ENCODE data around the gene ZNF326. TPM values are rescaled to one million over a fixed set of nuclear protein-coding genes. Genes with fewer than 3 reads are reported as not detected.
"Not testable (repeated sequence)": the region's sequence is repeated elsewhere in the genome, so short reads cannot be mapped to it uniquely, and the experiment has no call there.

Gene ZNF326
- total and polyA plus RNA-seq, 2 of the 8 experiments (the other 6 are each of a cell fraction or from before 2014, with no cell fraction given) = 12.2 to 30.6 TPM

DNA sequence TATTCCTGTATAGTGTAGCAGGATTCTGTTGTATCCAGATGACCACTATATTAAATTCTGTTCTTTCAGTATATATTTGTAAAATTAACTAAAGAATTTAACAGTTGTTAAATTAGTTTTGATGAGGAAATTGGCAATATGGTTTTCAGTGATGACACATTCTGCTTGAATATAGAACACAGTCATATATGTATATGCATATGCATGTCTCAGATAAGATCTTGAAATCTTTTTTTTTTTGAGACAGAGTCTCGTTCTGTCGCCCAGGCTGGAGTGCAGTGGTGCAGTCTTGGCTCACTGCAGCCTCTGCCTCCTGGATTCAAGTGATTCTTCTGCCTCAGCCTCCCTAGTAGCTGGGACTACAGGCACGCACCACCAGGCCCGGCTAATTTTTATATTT, 2.2 kb downstream of the ZNF326 start:
- H2BK20ac ChIP-seq (ENCODE audit: low read length); H3K18ac ChIP-seq (ENCODE audit: extremely low read depth, low read length); POLR2A ChIA-PET (ENCODE audit: partially characterized antibody); H3K56ac ChIP-seq (replicated peaks; ENCODE audit: insufficient read length, low read depth, low read length); H3K9ac ChIP-seq (replicated peaks in 1 of 4; ENCODE audit: extremely low read depth in 1 of 4, low read depth in 3 of 4, low read length in 3 of 4); H4K8ac ChIP-seq (ENCODE audit: extremely low read depth, insufficient read depth, low read length); H2BK5ac ChIP-seq (ENCODE audit: low read depth, low read length); H2AFZ ChIP-seq (ENCODE audit: low read length); H3K23me2 ChIP-seq (ENCODE audit: low read depth, low read length); H3K4ac ChIP-seq (replicated peaks; ENCODE audit: insufficient read length, low read depth, low read length); H3K23ac ChIP-seq (ENCODE audit: insufficient read length); H2BK12ac ChIP-seq (ENCODE audit: low read depth, low read length); H4K91ac ChIP-seq (replicated peaks; ENCODE audit: insufficient read length, low read length); H4K5ac ChIP-seq (ENCODE audit: insufficient read length, low read depth, low read length); CTCF ChIA-PET (ENCODE audit: partially characterized antibody); H2BK120ac ChIP-seq (replicated peaks; ENCODE audit: low read depth, low read length); H2AK5ac ChIP-seq (ENCODE audit: low read depth, low read length); H3K27me3 ChIP-seq (replicated peaks in 1 of 4; ENCODE audit: control insufficient read depth in 3 of 4, extremely low read depth in 1 of 4, insufficient read depth in 3 of 4, low read length in 3 of 4); DNase-seq (ENCODE audit: low read depth in 1 of 2, low spot score in 2 of 2); H3K9me3 ChIP-seq (ENCODE audit: insufficient read depth in 2 of 2, low read depth in 1 of 2, low read length in 1 of 2); H3K79me1 ChIP-seq (ENCODE audit: low read depth, low read length); H3K14ac ChIP-seq (ENCODE audit: insufficient read length); H2BK15ac ChIP-seq (ENCODE audit: low read length); FAIRE-seq; H3K27ac ChIP-seq (ENCODE audit: low read depth, low read length); H3K4me1 ChIP-seq (replicated peaks in 1 of 4; ENCODE audit: control insufficient read depth in 3 of 4, insufficient read depth in 4 of 4, low read length in 3 of 4): not testable (repeated sequence)
- Histone ChIP-seq H3K4me3 (ENCODE audit: extremely low read depth in 1 of 4, insufficient read depth in 2 of 4, low read depth in 3 of 4, low read length in 4 of 4) (peak overlapping the region in 2 of 4 experiments; percentile 71 to 98; a peak in 3 of 8 replicates), H3K36me3 (ENCODE audit: control insufficient read depth in 2 of 4, insufficient read depth in 4 of 4, low read length in 3 of 4) (peaks cover 0 to 12% (median 0%) of the 10 kb centered on the region in 4 experiments; a peak in 1 of 8 replicates), H3K4me2 (ENCODE audit: insufficient read depth in 1 of 2, low read depth in 2 of 2, low read length in 2 of 2) (peak overlapping the region; percentile 59 to 76; a peak in 3 of 4 replicates), H4K20me1 (replicated peaks in 1 of 2; ENCODE audit: control insufficient read depth in 1 of 2, insufficient read depth in 2 of 2, low read length in 2 of 2) (peaks cover 9 to 11% of the 10 kb centered on the region in 2 experiments), H3K79me2 (ENCODE audit: control insufficient read depth in 1 of 2, insufficient read depth in 2 of 2, low read length in 2 of 2) (peaks cover 20 to 72% of the 10 kb centered on the region in 2 experiments)
- WGBS, 2 experiments (ENCODE audit: extremely low coverage in 1 of 2, insufficient coverage in 1 of 2, insufficient read length in 1 of 2, insufficient replicate concordance in 2 of 2, low coverage in 1 of 2, low lambda C conversion rate in 2 of 2, missing lambda C conversion rate in 1 of 2) = 97% methylated on average over 4 of the region's 4 CpGs; no CpG with 5 or more reads in 1 of the 2 experiments

All from H1 (cell line).